GM18868 (cell line): ENCODE measurements around the gene COL23A1.

ENCODE experiments used
- ATAC-seq: cut with Tn5 transposase; IDR thresholded peaks from one replicate; pipeline ENCODE4 v1.9.1; 2021; ENCODE audit warnings: mild to moderate bottlenecking, moderate library complexity; ENCODE audit not compliant: unreplicated experiment

The COL23A1 gene

DNA sequence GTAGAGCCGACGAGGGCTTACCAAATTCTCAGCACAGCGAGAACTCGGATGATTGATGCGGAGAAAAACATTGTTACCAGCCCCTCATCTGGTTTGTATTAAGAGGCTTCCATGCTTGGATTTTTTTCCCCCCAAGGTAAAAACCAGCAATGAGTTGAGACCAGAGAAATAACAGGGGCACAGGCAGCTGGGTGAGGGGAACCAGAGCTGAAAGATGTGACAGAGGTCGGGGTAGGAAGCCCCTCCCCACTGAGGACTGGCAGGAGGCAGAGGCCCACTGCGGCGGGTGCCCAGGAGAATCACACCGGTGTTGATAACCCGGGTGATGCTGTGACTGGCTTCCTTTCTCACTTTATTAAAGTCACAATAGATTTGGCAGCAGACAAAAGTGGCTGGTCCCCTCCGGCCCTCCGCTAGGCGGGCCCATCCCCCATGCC lies 241.1 kb downstream of the COL23A1 start:
- no peak for ATAC-seq

DNA sequence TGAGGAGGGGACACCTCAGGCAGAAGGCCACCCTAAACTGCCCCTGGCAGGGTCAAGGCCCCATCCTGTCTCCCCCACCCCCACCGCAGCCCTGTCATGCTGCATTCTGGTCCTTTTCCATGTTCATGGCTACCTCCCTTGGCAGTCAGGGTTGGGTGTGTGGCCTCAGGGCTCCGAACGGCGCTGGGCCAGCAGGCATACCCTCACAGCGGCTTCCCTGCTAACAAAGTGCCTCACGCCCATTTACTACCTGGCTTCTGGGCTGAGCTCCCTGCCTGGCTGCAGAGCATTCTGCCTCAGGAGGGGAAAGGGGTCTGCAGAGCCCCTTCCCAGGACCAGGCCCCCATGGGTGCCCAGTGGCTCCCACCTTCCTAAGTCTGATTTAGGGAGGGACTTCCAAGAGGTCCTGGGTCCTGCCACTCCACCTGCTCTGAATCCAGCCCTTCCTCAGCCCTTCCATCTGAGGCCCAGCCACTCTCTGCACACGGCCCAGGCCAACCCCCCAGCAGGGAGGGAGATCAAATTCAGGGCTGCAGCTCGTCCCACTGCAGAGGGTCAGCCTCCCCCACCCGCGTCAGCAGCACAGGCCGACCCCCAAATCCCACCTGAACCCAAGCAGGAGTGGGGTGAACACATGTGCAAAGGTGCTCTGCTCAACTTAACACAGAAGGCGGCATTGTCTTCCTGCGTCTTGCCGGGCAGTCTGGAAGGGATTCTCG lies 241.7 kb downstream of the COL23A1 start:
- no peak for ATAC-seq

DNA sequence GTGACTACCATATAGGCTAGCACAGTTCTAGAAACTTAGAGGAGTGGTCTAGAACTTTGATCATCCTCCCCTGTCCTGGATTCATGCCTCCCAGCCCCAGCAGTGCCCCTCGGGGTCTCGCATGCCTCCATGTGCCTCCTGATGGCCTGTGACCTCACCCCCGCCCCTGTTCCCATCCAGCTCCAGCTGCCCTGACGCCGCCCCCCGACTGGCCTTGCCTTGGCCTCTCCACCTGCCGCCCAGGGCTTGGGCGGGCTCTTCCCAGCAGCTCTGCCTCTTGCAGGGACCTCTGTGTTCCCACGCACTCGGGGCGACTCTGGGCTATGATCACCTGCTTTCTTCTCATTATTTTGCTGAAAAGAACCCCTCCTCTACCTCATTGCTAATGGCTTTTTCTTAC lies 242.2 kb downstream of the COL23A1 start:
- ATAC-seq, result no peak

DNA sequence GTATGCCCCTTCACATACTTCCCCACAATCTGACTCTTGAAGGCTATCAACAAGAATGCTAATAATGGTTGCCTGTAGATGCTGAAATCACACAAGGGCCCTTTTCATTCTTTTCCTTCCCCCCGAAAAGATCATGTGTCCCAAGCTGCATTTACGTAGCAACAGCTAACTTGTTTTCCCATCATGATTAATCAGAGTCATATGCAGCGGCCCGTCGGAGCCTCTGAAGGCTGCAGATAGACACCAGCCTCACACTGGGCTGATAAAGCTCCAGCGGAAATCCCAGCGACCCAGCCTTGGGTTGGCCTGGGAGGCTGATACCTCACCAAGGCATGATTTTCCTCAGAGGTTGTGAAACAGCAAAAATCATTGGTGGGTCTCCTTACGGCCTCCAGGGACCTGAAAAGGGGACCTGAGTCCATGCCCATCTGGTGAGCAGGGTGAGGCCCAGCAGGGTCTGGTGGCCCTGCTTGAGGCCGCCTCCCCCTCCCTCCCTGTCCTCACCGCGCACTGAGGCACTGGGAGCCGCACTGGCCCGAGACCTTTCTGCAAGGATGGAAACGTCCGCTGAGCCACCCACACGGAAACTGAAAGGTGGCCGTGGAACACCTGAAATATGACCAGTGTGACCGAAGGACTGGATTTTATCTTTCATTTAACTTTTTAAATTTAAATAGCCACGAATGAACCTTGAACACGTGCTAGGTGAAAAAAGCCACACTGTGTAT lies 243.4 kb downstream of the COL23A1 start:
- ATAC-seq, result no peak

DNA sequence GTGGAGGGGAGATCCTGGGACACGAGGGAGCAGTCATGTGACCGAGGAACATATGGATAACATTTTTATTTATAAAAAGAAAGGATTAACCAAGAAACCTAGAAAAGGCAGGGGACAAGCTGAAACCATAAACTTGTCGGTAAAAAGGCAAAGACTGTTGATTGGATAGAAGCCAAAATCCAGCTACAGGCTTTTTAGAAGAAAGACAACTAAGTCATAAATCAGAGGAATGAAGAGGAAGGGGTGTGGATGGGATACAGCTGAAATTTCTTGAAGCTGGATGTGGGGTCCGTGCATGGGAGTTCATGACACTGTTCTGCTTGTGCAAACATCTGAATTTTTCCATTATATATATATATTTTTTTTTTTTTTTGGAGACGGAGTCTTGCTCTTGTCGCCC lies 246.9 kb downstream of the COL23A1 start:
- ATAC-seq, result no peak

DNA sequence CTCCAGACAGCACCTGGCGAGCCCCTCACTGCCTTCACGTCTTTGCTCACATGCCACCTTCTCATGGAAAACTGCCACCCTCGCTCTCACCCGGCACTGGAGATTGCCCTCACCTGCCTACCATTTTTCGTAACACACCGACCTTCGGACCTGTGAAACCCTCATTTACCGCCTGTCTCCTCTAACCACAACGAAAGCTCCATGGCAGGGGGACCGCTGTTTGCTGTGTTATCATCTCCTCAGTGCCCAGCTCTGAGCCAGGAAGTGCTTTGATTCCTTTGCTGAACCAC lies 248.4 kb downstream of the COL23A1 start:
- ATAC-seq, result no peak

DNA sequence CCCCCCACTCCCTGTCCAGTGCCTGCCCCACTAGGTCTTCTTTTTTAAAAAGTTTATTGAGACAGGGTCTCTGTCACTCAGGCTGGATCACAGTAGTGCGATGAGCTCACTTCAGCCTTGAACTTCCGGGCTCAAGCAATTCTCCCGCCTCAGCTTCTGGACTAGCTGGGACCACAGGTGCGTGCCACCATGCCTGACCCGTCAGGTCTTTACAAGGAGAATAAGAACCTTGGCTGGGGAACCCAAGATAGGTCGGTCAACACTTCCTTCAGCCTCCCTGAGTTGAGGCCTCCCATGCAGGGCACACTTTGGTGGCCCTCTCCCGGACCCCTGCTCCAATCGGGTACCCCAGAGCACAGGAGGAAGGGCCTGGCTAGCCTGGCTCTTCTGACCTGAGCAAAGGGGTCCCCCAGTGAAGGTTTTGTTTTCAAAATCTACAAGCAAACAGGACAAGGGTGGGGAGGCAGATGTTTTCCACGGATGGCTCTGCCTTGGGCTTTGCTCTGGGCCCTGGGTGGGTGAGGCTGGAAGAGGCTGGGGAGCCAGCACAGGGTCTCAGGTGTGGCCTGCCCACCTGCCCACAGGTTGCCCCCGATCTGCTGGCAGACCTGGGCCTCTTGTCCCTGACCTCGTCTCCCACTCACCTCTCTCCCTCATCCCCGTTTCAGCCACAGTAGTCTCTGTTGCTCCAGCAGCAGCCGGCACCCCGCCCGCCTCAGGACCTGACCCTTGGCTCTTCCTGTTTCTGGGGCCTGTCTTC lies 248.9 kb downstream of the COL23A1 start:
- ATAC-seq, result no peak

DNA sequence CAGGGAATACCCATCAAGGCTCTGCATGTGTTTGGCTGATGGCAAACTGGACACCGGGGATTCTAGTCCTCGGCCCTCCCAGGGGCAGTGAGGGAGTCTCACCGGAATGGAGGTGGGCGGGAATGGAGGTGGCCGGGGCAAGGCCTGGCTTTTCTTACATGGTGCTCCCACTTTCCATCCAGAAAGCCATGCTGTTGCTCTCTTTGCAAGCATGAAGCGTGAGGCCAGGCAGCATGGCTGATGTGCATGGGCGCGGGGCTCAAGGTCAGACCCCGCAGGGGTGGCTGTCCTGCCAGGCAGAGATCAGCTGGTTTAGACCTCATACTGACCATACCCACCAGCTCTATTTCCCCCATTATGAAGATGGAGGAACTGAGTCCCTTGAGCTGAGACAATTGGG lies 249.6 kb downstream of the COL23A1 start:
- no peak for ATAC-seq

DNA sequence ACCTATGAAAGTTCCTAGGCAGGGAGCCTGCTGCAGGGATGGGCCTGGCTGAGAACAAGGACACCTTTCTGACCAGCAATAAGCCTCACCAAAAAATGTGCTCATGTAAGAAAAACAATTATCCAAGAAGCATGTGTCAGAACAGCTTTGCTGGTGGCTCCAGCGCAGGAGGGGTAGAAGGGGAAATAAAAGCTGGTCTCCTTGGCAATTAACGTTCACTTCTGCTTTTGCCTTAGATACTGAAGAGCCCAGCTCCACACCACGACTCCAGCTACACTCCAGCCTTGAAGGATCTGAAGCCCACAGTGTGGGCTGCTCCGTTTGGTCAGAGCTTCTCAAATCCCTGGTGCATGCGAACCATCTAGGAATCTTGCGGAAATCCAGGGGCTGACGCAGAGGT lies 250.0 kb downstream of the COL23A1 start:
- ATAC-seq, result no peak

DNA sequence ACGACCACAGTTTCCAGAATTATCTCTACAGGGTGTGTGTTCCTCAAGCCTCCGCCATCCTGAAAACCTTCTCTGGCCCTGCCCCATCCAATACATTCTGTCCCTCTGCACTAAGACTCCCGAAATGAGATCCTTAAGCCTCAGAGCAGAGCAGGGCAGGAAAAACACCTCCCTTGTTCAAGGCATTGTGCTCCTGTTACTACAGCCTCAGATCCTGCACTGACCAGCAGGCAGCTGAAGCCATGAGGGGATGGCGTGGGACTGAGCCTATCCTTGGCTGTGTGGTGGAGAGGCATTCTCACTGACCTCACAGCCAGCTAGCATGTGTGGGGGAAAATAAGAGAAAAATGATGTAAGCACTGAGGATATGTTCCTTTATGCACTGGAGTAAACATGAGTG lies 250.9 kb downstream of the COL23A1 start:
- ATAC-seq, result no peak

DNA sequence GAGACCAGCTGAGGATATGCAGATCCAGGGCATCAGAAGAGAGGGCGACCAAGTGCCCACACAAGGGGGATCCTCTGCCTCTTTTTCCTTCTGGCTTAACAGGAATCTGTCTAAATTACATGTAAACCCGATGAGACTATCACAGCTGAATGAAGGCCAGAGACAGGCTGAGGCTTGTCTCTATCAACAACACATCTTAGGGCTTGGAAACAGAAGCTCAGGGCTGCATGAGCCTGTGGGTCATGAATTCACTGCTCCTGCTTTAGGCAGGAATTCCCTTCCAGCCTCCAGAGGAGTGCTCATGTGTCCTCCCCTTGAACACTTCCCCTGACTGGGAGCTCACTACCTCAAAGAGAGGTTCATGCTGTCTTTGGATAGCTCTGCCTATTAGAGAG lies 251.4 kb downstream of the COL23A1 start:
- ATAC-seq, result no peak

DNA sequence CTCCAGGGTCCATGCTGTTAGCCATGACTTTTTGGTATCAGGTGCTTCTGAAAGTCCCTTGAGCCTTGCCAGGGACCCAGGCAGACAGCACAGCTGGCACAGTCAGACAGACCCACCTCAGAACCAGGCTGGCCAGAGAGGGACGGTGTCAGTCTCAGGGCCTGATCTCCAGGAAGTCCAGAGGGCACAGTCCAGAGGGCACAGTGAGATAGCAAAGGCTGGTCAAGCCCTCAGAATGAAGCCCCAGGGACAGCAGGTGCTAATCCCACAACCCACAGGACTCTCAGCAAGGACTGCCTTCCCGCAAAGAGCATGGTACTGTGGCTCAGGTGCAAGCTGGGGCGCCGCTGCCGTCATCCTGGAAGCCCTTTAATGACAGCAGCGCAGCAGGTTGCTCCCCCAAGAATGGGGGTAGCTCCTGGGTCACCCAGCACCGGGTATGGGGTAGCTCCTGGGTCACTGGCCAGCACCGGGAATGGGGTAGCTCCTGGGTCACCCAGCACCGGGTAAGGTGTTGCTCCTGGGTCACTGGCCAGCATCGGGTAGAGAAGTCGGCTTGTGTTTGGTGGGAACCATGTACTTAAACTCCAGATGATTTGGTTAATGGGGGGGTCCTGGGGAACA lies 252.0 kb downstream of the COL23A1 start:
- no peak for ATAC-seq

DNA sequence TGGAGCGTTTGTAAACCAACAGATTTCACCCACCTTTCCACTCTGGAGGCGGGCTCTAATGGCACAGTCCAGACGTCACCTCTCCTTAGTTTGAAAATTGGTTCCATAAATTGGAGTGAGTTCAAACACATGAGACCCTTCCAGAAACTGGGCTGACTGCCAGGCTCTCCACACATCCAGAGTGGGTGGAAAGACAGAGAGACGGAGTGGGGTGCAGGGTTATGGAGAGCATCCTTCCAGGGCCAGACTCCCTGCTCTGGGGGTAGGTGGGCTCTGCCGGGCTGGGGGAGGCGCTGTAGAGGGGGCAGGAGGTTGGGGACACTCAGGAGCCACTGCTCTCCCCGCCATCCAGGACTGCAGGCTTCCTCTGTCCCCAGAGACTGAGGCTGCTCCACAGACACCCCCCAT lies 252.9 kb downstream of the COL23A1 start:
- ATAC-seq, result no peak

DNA sequence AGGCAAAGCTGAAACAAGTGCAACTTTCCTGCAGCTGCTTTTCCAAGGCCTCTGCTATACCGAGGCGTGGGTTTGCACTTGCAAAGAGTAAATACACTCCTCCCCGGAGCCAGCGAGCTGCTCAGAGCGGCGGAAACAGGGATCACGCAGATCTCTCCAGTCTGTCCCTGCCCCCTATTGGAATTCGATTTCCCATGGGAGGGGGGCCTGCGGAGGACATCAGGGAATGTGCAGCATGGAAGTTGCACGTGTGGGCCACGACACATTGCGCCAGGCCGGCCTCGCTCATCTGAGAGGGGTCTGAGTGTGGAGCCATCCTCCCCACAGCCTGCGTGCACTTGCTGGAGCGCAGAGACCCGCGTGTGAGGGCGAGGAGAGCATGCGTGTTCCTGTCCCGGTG lies 253.3 kb downstream of the COL23A1 start:
- ATAC-seq, result no peak

DNA sequence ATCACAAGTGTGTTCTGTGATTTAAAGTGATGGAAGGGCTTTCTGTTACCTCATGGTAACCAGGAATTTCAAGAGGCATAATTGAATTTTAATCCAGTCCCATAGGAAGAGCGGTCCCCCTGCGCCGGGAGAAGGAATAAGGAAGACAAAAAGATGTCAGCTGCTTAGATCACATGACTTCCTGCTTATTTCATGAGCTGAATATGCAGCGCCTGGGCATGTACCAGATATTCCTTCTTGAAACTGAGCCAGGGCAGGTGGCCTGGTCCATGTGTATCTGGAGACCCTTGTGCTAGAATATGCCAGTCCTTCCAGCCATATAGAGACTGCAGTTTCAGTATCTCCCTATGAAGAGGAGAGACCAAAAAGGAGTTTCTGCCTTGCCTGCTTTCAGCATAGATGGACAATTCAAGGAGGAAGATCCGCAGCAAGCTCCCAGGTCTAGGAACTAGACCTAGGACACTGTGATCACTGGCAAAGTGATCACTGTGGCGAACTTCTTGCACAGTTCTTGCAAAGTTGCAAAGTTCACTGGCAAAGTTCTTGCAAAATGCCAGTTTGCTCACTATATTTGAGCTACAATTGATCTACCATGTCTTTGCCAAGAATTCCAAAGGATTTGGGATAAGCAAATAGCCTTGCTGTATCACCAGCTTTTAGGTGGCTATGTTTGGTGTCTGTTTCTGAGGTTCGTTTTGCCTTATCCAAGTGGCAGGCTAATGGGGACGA lies 254.7 kb downstream of the COL23A1 start:
- ATAC-seq, result no peak

DNA sequence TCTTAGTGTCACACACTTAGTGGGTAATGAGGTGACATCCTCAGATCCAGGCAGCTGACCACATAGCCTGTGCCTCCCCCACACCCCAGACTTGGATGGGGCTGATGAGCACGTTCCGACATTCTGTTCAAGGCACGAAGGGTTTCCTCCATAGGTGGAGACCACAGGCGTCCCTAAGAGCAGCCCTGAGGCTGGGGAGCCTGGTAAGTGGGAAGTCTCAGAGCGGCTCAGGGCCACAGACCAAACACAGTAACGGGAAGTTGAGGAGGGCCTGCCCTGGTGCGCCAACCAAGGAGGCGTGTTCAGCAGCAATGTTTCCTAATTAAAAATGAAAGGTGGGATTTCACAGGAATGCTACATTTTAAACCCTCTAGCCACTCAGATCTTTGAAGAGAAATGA lies 255.3 kb downstream of the COL23A1 start:
- ATAC-seq, result no peak

DNA sequence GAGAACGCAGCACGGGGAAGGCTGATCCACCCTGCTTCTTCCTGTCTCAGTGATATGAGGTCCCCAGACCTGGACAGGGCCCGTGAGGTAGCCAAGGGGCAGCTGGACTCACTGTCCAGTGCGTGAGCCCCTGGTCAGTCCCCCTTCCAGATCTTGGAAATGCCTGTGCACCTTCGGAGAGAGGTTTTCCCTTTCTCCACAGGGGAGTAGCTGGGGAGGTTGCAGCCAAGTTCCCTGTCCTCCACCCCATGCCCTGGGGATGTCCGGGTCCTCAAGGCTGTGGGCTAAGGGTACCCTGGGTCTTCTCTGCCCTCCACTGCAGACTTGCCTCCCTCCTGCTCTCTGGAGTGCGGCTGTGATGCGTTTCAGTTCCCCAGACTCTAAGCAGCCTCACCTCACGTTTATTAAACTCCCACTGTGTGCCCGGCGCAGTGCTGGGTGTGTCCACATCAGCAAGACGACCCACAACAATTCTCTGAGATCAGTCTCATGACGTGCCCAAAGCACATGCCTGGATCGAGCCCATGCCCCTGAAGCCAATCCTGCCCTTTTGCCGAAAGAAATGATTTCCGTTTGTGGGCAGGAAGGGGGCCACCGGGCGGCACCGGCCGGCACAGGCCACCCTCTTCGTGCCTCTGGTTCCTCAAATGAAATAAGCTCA lies 256.2 kb downstream of the COL23A1 start:
- no peak for ATAC-seq

DNA sequence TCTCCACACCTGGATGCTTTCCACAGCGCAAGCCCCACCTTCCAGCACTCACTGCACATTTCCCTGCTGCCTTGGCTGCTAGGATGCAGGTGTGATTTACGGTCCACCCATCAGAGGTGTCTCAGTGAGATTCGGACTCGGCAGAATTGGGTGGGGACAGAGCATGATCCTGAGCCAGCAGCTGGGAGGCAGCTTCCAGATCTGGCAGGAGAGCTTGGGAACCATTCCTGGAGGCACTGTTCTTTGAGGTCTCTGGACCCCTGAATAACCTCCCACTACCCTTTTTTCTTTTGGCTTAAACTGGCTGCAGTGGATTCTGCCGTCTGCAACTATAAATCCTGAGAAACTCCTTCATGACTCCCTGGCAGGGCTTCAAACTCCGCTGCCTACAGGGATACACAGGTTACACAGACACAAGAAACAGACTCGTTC lies 258.0 kb downstream of the COL23A1 start:
- ATAC-seq, result no peak

DNA sequence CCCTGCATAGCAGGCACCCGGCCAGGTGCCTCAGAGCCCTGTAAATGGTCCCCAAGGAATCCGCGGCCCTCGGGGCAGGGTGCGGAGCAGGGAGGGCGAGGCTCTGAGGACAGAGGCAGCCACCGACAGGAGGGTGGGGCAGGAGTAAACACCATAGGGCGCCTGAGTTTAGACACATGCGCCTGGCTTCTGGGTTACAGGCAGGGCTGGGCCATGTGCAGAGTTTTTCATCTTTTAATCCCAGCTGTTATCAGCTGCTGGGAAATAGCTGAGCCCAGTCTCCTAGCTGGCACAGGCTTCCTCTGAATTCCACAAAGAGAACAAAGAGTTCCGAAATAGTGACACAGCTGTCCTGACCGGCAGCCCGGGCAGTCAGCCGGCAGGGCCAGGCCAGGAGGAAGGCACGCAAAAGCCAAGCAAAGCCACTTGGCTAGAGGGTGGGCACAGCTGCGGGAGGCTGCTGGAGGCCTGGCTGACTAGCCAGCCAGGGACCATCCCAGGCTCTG lies 258.6 kb downstream of the COL23A1 start:
- no peak for ATAC-seq

DNA sequence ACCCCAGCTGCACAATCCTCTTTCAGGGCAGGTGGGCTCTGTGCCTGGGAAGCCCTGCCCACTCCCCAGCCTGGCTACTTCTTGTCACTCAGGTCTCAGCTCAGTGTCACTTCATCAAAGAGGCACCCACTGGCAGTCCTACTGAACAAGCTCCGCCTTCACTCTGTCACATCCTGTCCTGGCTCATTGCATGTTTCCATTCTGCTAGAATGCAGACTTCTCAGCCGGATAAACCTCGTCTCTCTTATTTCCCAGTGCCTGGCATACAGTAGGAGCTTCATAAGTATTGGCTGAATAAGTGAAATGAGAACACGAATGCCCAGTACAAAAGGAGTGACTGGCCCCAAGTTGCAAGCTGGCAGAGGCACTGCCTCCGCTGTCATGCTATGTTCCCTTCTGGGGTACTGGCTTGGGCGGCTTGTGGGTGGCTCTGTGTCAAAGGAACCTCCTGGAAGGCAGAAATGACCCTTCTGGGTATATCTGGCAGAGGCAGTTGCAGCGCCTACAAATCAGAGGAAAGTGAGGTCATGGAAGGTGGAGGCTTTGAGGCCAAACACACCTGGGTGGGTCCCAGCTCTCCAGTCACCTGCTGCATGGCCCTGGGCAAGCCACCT lies 259.3 kb downstream of the COL23A1 start:
- ATAC-seq, result no peak
